Lower leg skin (tissue), 3 donors: ENCODE measurements around the gene PDP2.

Source experiments
- POLR2A ChIP-seq, 2 donors: fragments of 450-650 bp; IDR thresholded peaks; one replicate each; pipeline ENCODE4 v1.6.1; 2016 to 2017; ENCODE audit warnings: antibody characterized with exemption in 2 of 2, mild to moderate bottlenecking in 1 of 2, moderate library complexity in 1 of 2
- TF ChIP-seq, protein P1 (sequence below), 3 donors: fragments of 450-650 bp; IDR thresholded peaks; one replicate each; pipeline ENCODE4 v1.5.1; 2016; ENCODE audit warnings: antibody characterized with exemption in 3 of 3, mild to moderate bottlenecking in 3 of 3, moderate library complexity in 2 of 3

DNA sequence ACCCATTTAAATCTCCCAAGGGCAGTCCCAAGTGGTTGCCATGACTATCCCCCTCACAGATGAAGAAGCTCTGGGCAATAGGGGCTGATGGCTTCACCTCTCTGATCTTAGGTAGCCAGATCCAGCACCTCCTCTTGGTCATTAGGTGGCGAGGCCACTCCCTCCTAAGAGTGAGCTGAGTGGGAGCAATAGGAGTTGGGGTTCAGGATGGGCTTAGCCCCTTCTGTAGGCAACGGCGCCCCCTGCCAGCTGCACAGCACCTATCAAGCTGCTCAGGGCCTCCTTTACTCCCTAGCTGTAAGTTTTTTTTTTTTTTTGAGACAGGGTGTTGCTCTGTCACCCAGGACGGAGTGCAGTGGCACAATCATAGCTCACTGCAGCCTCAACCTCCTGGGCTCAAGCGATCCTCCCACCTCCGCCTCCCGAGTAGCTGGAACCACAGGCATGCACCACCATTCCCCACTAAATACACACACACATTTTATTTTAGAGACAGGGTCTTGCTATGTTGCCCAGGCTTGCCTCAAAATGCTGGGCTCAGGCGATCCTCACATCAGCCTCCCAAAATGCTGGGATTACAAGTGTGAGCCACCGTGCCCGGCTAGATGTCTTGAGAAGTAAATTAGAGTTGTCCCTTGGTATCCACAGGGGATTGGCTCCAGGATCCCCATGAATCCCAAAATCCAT is 48.5 kb downstream of the PDP2 start:
- no peak for TF ChIP-seq POLR2A (IDR thresholded peaks at IDR 0.05)
- TF ChIP-seq, protein P1, sequence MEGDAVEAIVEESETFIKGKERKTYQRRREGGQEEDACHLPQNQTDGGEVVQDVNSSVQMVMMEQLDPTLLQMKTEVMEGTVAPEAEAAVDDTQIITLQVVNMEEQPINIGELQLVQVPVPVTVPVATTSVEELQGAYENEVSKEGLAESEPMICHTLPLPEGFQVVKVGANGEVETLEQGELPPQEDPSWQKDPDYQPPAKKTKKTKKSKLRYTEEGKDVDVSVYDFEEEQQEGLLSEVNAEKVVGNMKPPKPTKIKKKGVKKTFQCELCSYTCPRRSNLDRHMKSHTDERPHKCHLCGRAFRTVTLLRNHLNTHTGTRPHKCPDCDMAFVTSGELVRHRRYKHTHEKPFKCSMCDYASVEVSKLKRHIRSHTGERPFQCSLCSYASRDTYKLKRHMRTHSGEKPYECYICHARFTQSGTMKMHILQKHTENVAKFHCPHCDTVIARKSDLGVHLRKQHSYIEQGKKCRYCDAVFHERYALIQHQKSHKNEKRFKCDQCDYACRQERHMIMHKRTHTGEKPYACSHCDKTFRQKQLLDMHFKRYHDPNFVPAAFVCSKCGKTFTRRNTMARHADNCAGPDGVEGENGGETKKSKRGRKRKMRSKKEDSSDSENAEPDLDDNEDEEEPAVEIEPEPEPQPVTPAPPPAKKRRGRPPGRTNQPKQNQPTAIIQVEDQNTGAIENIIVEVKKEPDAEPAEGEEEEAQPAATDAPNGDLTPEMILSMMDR (IDR thresholded peaks at IDR 0.05), result no peak
